Esophagus squamous epithelium (tissue), 4 donors: ENCODE results near the gene TEAD4.

ENCODE experiments used
- POLR2A ChIP-seq, 4 donors: fragments of 450-650 bp; IDR thresholded peaks; one replicate each; pipeline ENCODE4 v1.6.1; 2017; ENCODE audit warnings: antibody characterized with exemption in 4 of 4, mild to moderate bottlenecking in 4 of 4, moderate library complexity in 3 of 4
- TF ChIP-seq, protein P1 (sequence below), 6 experiments: fragments of 450-650 bp in 4 of 6; fragments of 200-600 bp in 2 of 6; sonication (generic) in 2 of 6; IDR thresholded peaks; one replicate each; pipeline ENCODE4 v1.5.1; 2016 to 2019; ENCODE audit warnings: antibody characterized with exemption in 6 of 6, mild to moderate bottlenecking in 4 of 6, moderate library complexity in 4 of 6

GRCh38 chr12:3055704-3056467 lies 96.7 kb downstream of the TEAD4 start:
- no peak for TF ChIP-seq POLR2A (IDR thresholded peaks at IDR 0.05)
- TF ChIP-seq, protein P1, sequence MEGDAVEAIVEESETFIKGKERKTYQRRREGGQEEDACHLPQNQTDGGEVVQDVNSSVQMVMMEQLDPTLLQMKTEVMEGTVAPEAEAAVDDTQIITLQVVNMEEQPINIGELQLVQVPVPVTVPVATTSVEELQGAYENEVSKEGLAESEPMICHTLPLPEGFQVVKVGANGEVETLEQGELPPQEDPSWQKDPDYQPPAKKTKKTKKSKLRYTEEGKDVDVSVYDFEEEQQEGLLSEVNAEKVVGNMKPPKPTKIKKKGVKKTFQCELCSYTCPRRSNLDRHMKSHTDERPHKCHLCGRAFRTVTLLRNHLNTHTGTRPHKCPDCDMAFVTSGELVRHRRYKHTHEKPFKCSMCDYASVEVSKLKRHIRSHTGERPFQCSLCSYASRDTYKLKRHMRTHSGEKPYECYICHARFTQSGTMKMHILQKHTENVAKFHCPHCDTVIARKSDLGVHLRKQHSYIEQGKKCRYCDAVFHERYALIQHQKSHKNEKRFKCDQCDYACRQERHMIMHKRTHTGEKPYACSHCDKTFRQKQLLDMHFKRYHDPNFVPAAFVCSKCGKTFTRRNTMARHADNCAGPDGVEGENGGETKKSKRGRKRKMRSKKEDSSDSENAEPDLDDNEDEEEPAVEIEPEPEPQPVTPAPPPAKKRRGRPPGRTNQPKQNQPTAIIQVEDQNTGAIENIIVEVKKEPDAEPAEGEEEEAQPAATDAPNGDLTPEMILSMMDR (IDR thresholded peaks at IDR 0.05), result no peak
